Esophagus muscularis mucosa (tissue), 3 donors: ENCODE results near the gene SGPP2.

Source experiments
- CTCF ChIP-seq, 3 experiments: fragments of 200-600 bp in 2 of 3; fragments of 450-650 bp in 1 of 3; sonication (generic) in 2 of 3; IDR thresholded peaks; one replicate each; pipeline ENCODE4 v1.5.1; 2017 to 2019; ENCODE audit warnings: antibody characterized with exemption in 3 of 3, mild to moderate bottlenecking in 2 of 3, moderate library complexity in 1 of 3
- POLR2A ChIP-seq: fragments of 450-650 bp; IDR thresholded peaks from one replicate; pipeline ENCODE4 v1.6.1; 2017; ENCODE audit warnings: antibody characterized with exemption, moderate library complexity, mild to moderate bottlenecking, low read depth

- TF ChIP-seq CTCF (IDR thresholded peaks at IDR 0.05) = no peak
- no peak for TF ChIP-seq POLR2A
Observed at GRCh38 chr2:222525811-222526210, 101.5 kb downstream of the SGPP2 start.
